BLaER1 treated with 17β-estradiol and CSF1 and Interleukin-3, amounts not matched to agents 10 nM and 100 nM (cell line): ENCODE measurements around the gene CTNNA3.

Experiments
- H3K27ac ChIP-seq, 11 experiments: shearing (Covaris generic); formaldehyde crosslinking; 2 replicates each; pipeline ENCODE4 v1.8.1; 2022
- H3K27me3 ChIP-seq, 11 experiments: shearing (Covaris generic); formaldehyde crosslinking; 2 replicates each; pipeline ENCODE4 v1.8.1; 2022
- H3K36me3 ChIP-seq, 11 experiments: shearing (Covaris generic); formaldehyde crosslinking; 2 replicates each; pipeline ENCODE4 v1.8.1; 2022
- H3K4me1 ChIP-seq, 10 experiments: shearing (Covaris generic); formaldehyde crosslinking; 2 replicates each; pipeline ENCODE4 v1.8.1; 2022
- H3K4me2 ChIP-seq, 11 experiments: shearing (Covaris generic); formaldehyde crosslinking; 2 replicates each; pipeline ENCODE4 v1.8.1; 2022
- H3K4me3 ChIP-seq, 10 experiments: shearing (Covaris generic); formaldehyde crosslinking; 2 replicates each; pipeline ENCODE4 v1.8.1; 2022
- H3K9ac ChIP-seq, 11 experiments: shearing (Covaris generic); formaldehyde crosslinking; 2 replicates each; pipeline ENCODE4 v1.8.1; 2022
- H3K9me3 ChIP-seq, 11 experiments: shearing (Covaris generic); formaldehyde crosslinking; replicated peaks in 1 of 11; 2 replicates each; pipeline ENCODE4 v1.8.1; 2022
- H4K20me1 ChIP-seq, 11 experiments: shearing (Covaris generic); formaldehyde crosslinking; 2 replicates each; pipeline ENCODE4 v1.8.1; 2022
- Cebpa-rat ChIP-seq, 11 experiments: shearing (Covaris generic); IDR thresholded peaks; 2 replicates each; pipeline ENCODE4 v1.8.1; 2022

CTNNA3 gene

GRCh38 chr10:66326876-66327275 is 1369.1 kb downstream of the CTNNA3 start:
- Histone ChIP-seq H3K4me3 (no peak overlapping the region), H3K27me3 (no peaks in the 10 kb centered on the region), H3K36me3 (no peaks in the 10 kb centered on the region), H3K9ac (no peak overlapping the region), H4K20me1 (no peaks in the 10 kb centered on the region), H3K27ac (no peak overlapping the region), H3K4me2 (peak overlapping the region in 2 of 11 experiments; percentile 24 to 42; a peak in 3 of 22 replicates), H3K4me1 (peaks cover 0 to 7% (median 0%) of the 10 kb centered on the region in 10 experiments; a peak in 5 of 20 replicates), H3K9me3 (no peaks in the 10 kb centered on the region)
- no peak for TF ChIP-seq Cebpa-rat (IDR thresholded peaks at IDR 0.05)

- no peak overlapping the region for H3K4me3 ChIP-seq
- H3K27me3 ChIP-seq, result no peaks in the 10 kb centered on the region
- no peaks in the 10 kb centered on the region for H3K9me3 ChIP-seq
- H3K9ac ChIP-seq, result no peak overlapping the region
- H3K4me1 ChIP-seq, result peaks cover 0 to 7% (median 0%) of the 10 kb centered on the region in 10 experiments; a peak in 5 of 20 replicates
- H3K36me3 ChIP-seq, result no peaks in the 10 kb centered on the region
- no peak overlapping the region for H3K27ac ChIP-seq
- TF ChIP-seq Cebpa-rat (IDR thresholded peaks at IDR 0.05), result no peak
- H3K4me2 ChIP-seq, result no peak overlapping the region
- H4K20me1 ChIP-seq, result no peaks in the 10 kb centered on the region
These were observed 1373.2 kb downstream of the CTNNA3 start for GRCh38 chr10:66322777-66323176.

GRCh38 chr10:66321723-66322665 is 1374.0 kb downstream of the CTNNA3 start:
- H3K9ac ChIP-seq, result no peak overlapping the region
- H3K4me3 ChIP-seq, result no peak overlapping the region
- no peak overlapping the region for H3K4me2 ChIP-seq
- no peaks in the 10 kb centered on the region for H3K9me3 ChIP-seq
- no peak for TF ChIP-seq Cebpa-rat (IDR thresholded peaks at IDR 0.05)
- H3K27me3 ChIP-seq, result no peaks in the 10 kb centered on the region
- H3K36me3 ChIP-seq, result no peaks in the 10 kb centered on the region
- H4K20me1 ChIP-seq, result no peaks in the 10 kb centered on the region
- no peak overlapping the region for H3K27ac ChIP-seq
- H3K4me1 ChIP-seq, result peaks cover 0 to 5% (median 0%) of the 10 kb centered on the region in 10 experiments; a peak in 5 of 20 replicates

GRCh38 chr10:66318761-66319160 is 1377.2 kb downstream of the CTNNA3 start:
- Histone ChIP-seq H3K9me3 (no peaks in the 10 kb centered on the region), H3K4me1 (no peaks in the 10 kb centered on the region), H3K4me3 (no peak overlapping the region), H4K20me1 (no peaks in the 10 kb centered on the region), H3K27me3 (no peaks in the 10 kb centered on the region), H3K27ac (no peak overlapping the region), H3K4me2 (no peak overlapping the region), H3K36me3 (no peaks in the 10 kb centered on the region), H3K9ac (no peak overlapping the region)
- TF ChIP-seq Cebpa-rat (IDR thresholded peaks at IDR 0.05), result no peak

GRCh38 chr10:66307826-66308225 is 1388.2 kb downstream of the CTNNA3 start:
- TF ChIP-seq Cebpa-rat (IDR thresholded peaks at IDR 0.05), result no peak
- Histone ChIP-seq H4K20me1 (no peaks in the 10 kb centered on the region), H3K9me3 (no peaks in the 10 kb centered on the region), H3K4me3 (no peak overlapping the region), H3K9ac (no peak overlapping the region), H3K36me3 (no peaks in the 10 kb centered on the region), H3K27me3 (no peaks in the 10 kb centered on the region), H3K27ac (no peak overlapping the region), H3K4me2 (no peak overlapping the region), H3K4me1 (no peaks in the 10 kb centered on the region)

GRCh38 chr10:66301078-66301477 is 1394.9 kb downstream of the CTNNA3 start:
- H3K9ac ChIP-seq, result no peak overlapping the region

GRCh38 chr10:66295602-66296001 is 1400.4 kb downstream of the CTNNA3 start:
- Histone ChIP-seq H4K20me1 (no peaks in the 10 kb centered on the region), H3K4me1 (no peaks in the 10 kb centered on the region), H3K27ac (no peak overlapping the region), H3K4me2 (no peak overlapping the region), H3K36me3 (no peaks in the 10 kb centered on the region), H3K4me3 (no peak overlapping the region), H3K27me3 (no peaks in the 10 kb centered on the region), H3K9me3 (no peaks in the 10 kb centered on the region), H3K9ac (no peak overlapping the region)
- no peak for TF ChIP-seq Cebpa-rat (IDR thresholded peaks at IDR 0.05)

More at GRCh38 chr10:66301078-66301477, 1394.9 kb downstream of the CTNNA3 start:
- Histone ChIP-seq H4K20me1 (no peaks in the 10 kb centered on the region), H3K9me3 (no peaks in the 10 kb centered on the region), H3K27ac (no peak overlapping the region), H3K4me1 (no peaks in the 10 kb centered on the region), H3K4me3 (no peak overlapping the region), H3K27me3 (no peaks in the 10 kb centered on the region), H3K4me2 (no peak overlapping the region), H3K36me3 (no peaks in the 10 kb centered on the region)
- TF ChIP-seq Cebpa-rat (IDR thresholded peaks at IDR 0.05), result no peak

- no peaks in the 10 kb centered on the region for H3K9me3 ChIP-seq
- H3K4me1 ChIP-seq, result no peaks in the 10 kb centered on the region
- H3K9ac ChIP-seq, result no peak overlapping the region
- H3K36me3 ChIP-seq, result no peaks in the 10 kb centered on the region
- no peak overlapping the region for H3K27ac ChIP-seq
- H3K27me3 ChIP-seq, result no peaks in the 10 kb centered on the region
- TF ChIP-seq Cebpa-rat (IDR thresholded peaks at IDR 0.05), result no peak
- H3K4me2 ChIP-seq, result no peak overlapping the region
- H3K4me3 ChIP-seq, result no peak overlapping the region
- H4K20me1 ChIP-seq, result no peaks in the 10 kb centered on the region
These were observed 1401.5 kb downstream of the CTNNA3 start for GRCh38 chr10:66294538-66294937.

GRCh38 chr10:66292922-66293321 is 1403.1 kb downstream of the CTNNA3 start:
- H4K20me1 ChIP-seq, result no peaks in the 10 kb centered on the region
- H3K4me2 ChIP-seq, result no peak overlapping the region
- H3K27ac ChIP-seq, result no peak overlapping the region
- no peak overlapping the region for H3K4me3 ChIP-seq
- H3K27me3 ChIP-seq, result no peaks in the 10 kb centered on the region
- no peak for TF ChIP-seq Cebpa-rat (IDR thresholded peaks at IDR 0.05)
- no peak overlapping the region for H3K9ac ChIP-seq
- H3K4me1 ChIP-seq, result no peaks in the 10 kb centered on the region
- no peaks in the 10 kb centered on the region for H3K36me3 ChIP-seq
- H3K9me3 ChIP-seq, result no peaks in the 10 kb centered on the region

GRCh38 chr10:66292456-66292855 is 1403.5 kb downstream of the CTNNA3 start:
- Histone ChIP-seq H3K27me3 (no peaks in the 10 kb centered on the region), H3K36me3 (no peaks in the 10 kb centered on the region), H3K4me3 (no peak overlapping the region), H4K20me1 (no peaks in the 10 kb centered on the region), H3K4me2 (no peak overlapping the region), H3K27ac (no peak overlapping the region), H3K9me3 (no peaks in the 10 kb centered on the region), H3K4me1 (no peaks in the 10 kb centered on the region), H3K9ac (no peak overlapping the region)
- no peak for TF ChIP-seq Cebpa-rat (IDR thresholded peaks at IDR 0.05)
